GM23338 (cell line): Measurements from ENCODE around the gene ACOX1. TPM values are rescaled to one million over a fixed set of nuclear protein-coding genes. Genes with fewer than 3 reads are reported as not detected.

Source experiments
- ATAC-seq: fragments of 200-7000 bp; cut with Tn5 transposase; 3 replicates; pipeline ENCODE4 v1.9.1; 2020
- DNase-seq: peaks from one replicate; pipeline ENCODE4 v3.0.0-alpha.2; 2015; ENCODE audit warnings: low spot score
- H2AFZ ChIP-seq: fragments of 200-600 bp; sonication (generic); 2 replicates; pipeline ENCODE4 v1.8.0; 2016; ENCODE audit warnings: antibody characterized with exemption, mild to moderate bottlenecking, moderate library complexity
- H3F3A ChIP-seq: fragments of 200-600 bp; sonication (generic); replicated peaks from 2 replicates; pipeline ENCODE4 v1.8.0; 2017; ENCODE audit warnings: antibody characterized with exemption, mixed run types, low read depth
- H3K27ac ChIP-seq: fragments of 200-600 bp; sonication (generic); 2 replicates; pipeline ENCODE4 v1.6.1; 2016; ENCODE audit warnings: low read depth
- H3K27me3 ChIP-seq: fragments of 200-600 bp; sonication (generic); 2 replicates; pipeline ENCODE4 v1.8.0; 2016; ENCODE audit warnings: mild to moderate bottlenecking, mixed run types, moderate library complexity; ENCODE audit not compliant: insufficient read depth
- H3K36me3 ChIP-seq: fragments of 200-600 bp; sonication (generic); 2 replicates; pipeline ENCODE4 v1.8.0; 2016; ENCODE audit warnings: mild to moderate bottlenecking; ENCODE audit not compliant: insufficient read depth
- H3K4me1 ChIP-seq: fragments of 200-600 bp; sonication (generic); 2 replicates; pipeline ENCODE4 v1.8.0; 2016; ENCODE audit warnings: mild to moderate bottlenecking, moderate library complexity; ENCODE audit not compliant: insufficient read depth
- H3K4me2 ChIP-seq: fragments of 200-600 bp; sonication (generic); 2 replicates; pipeline ENCODE4 v1.7.1; 2017; ENCODE audit warnings: mixed run types
- H3K4me3 ChIP-seq: fragments of 200-600 bp; sonication (generic); 2 replicates; pipeline ENCODE4 v1.6.1; 2016; ENCODE audit warnings: mixed run types
- H3K79me2 ChIP-seq: fragments of 200-600 bp; sonication (generic); replicated peaks from 2 replicates; pipeline ENCODE4 v1.8.0; 2017; ENCODE audit warnings: mild to moderate bottlenecking; ENCODE audit not compliant: insufficient read depth
- H3K9me2 ChIP-seq: fragments of 200-600 bp; sonication (generic); 2 replicates; pipeline ENCODE4 v1.8.0; 2017; ENCODE audit not compliant: insufficient read depth
- H4K20me1 ChIP-seq: fragments of 200-600 bp; sonication (generic); replicated peaks from 2 replicates; pipeline ENCODE4 v1.8.0; 2017; ENCODE audit warnings: mild to moderate bottlenecking; ENCODE audit not compliant: insufficient read depth
- H3K27ac Mint-ChIP-seq: 2 replicates; pipeline ENCODE4 v1.8.0; 2020; ENCODE audit warnings: inconsistent platforms, mild to moderate bottlenecking, moderate library complexity, mixed read lengths
- H3K27me3 Mint-ChIP-seq: 3 replicates; pipeline ENCODE4 v1.8.0; 2022; ENCODE audit warnings: low read depth, mild to moderate bottlenecking, moderate library complexity, mixed read lengths, inconsistent platforms; ENCODE audit not compliant: insufficient read depth, poor library complexity
- H3K36me3 Mint-ChIP-seq: 3 replicates; pipeline ENCODE4 v1.8.0; 2021; ENCODE audit warnings: low read depth, mild to moderate bottlenecking, inconsistent platforms, moderate library complexity, mixed read lengths
- H3K4me1 Mint-ChIP-seq: 3 replicates; pipeline ENCODE4 v1.8.0; 2020; ENCODE audit warnings: mild to moderate bottlenecking, inconsistent platforms, mixed read lengths
- H3K4me3 Mint-ChIP-seq: 3 replicates; pipeline ENCODE4 v1.8.0; 2021; ENCODE audit warnings: moderate library complexity, mild to moderate bottlenecking, inconsistent platforms, mixed read lengths
- H3K9me3 Mint-ChIP-seq: 3 replicates; pipeline ENCODE4 v1.8.0; 2020; ENCODE audit warnings: moderate library complexity, mild to moderate bottlenecking, inconsistent platforms, mixed read lengths
- CTCF ChIP-seq, 2 experiments: fragments of 200-600 bp in 1 of 2; sonication (generic) in 1 of 2; conservative IDR thresholded peaks; 2 replicates each; pipeline versions ENCODE4 v1.5.1 to v1.6.1; 2016 to 2017; ENCODE audit warnings: antibody characterized with exemption in 2 of 2, low read depth in 2 of 2, mild to moderate bottlenecking in 2 of 2, moderate library complexity in 1 of 2
- ETS1 ChIP-seq: IDR thresholded peaks from 2 replicates; pipeline ENCODE4 v1.6.1; 2016; ENCODE audit warnings: antibody characterized with exemption
- EZH2phosphoT487 ChIP-seq: fragments of 200-600 bp; sonication (generic); IDR thresholded peaks from one replicate; pipeline ENCODE4 v1.8.1; 2018; ENCODE audit warnings: antibody characterized with exemption; ENCODE audit not compliant: unreplicated experiment
- JUNB ChIP-seq: IDR thresholded peaks from one replicate; pipeline ENCODE4 v1.6.1; 2016; ENCODE audit warnings: antibody characterized with exemption; ENCODE audit not compliant: unreplicated experiment
- NANOG ChIP-seq: IDR thresholded peaks from 2 replicates; pipeline ENCODE4 v1.6.1; 2016; ENCODE audit warnings: antibody characterized with exemption, borderline replicate concordance
- POLR2AphosphoS5 ChIP-seq: IDR thresholded peaks from 2 replicates; pipeline ENCODE4 v1.6.1; 2016; ENCODE audit warnings: antibody characterized with exemption, low read depth
- REST ChIP-seq: IDR thresholded peaks from one replicate; pipeline ENCODE4 v1.6.1; 2018; ENCODE audit warnings: antibody characterized with exemption; ENCODE audit not compliant: unreplicated experiment
- STAT1 ChIP-seq: IDR thresholded peaks from one replicate; pipeline ENCODE4 v1.6.1; 2016; ENCODE audit warnings: antibody characterized with exemption; ENCODE audit not compliant: unreplicated experiment
- ZNF114 ChIP-seq: fragments of 250-450 bp; sonication (Bioruptor Pico); IDR thresholded peaks from 2 replicates; pipeline ENCODE4 v1.5.0; 2020; ENCODE audit warnings: mild to moderate bottlenecking, moderate library complexity
- ZNF331 ChIP-seq: fragments of 250-450 bp; sonication (Bioruptor Pico); IDR thresholded peaks from 2 replicates; pipeline ENCODE4 v1.5.0; 2020; ENCODE audit warnings: low read depth, mild to moderate bottlenecking, moderate library complexity
- polyA plus RNA-seq: library from polyadenylated mRNA; unstranded; fragments of >200 nt; fragmentation: Nextera tagmentation; extraction: Ambion mirVana; gene quantifications from 2 replicates; pipeline ENCODE4 v1.2.1, GENCODE V29; 2016
- total RNA-seq: library from RNA; depleted of rRNA; stranded (reverse); fragments of >200 nt; shearing (Covaris generic); gene quantifications from 2 replicates; pipeline ENCODE4 v1.2.3, GENCODE V29; 2014

ACOX1 gene
- total and polyA plus RNA-seq, 2 experiments from 2014 or later = 12.8 to 32.9 TPM

GRCh38 chr17:75995385-75995925 is 16.5 kb upstream of the ACOX1 start:
- TF ChIP-seq JUNB (no peak), EZH2phosphoT487 (no peak), CTCF (conservative IDR thresholded peaks at IDR 0.05; ENCODE audit: low read depth in 2 of 2) (peak in 1 of 2 experiments; percentile 45; a peak in 2 of 4 replicates), STAT1 (no peak), REST (no peak), ZNF331 (CRISPR knock-in tag) (no peak), ETS1 (no peak)
- Histone ChIP-seq H3K27ac (no peak overlapping the region), H3K4me3 (no peak overlapping the region), H3F3A (0 out of 2 replicates have a peak, but pooled peaks cover 5% of the 10 kb centered on the region), H3K9me2 (no peaks in the 10 kb centered on the region), H3K79me2 (no peaks in the 10 kb centered on the region), H3K4me1 (no peaks in the 10 kb centered on the region), H3K36me3 (no peaks in the 10 kb centered on the region), H3K27me3 (no peaks in the 10 kb centered on the region), H4K20me1 (no peaks in the 10 kb centered on the region), H2AFZ (no peak overlapping the region), H3K4me2 (no peak overlapping the region)
- DNase-seq (no peak), ATAC-seq (no peak)
- H3K4me3 Mint-ChIP-seq = no peak overlapping the region
- peaks cover 12% of the 10 kb centered on the region for H3K27me3 Mint-ChIP-seq
- peaks cover 26% of the 10 kb centered on the region for H3K36me3 Mint-ChIP-seq
- H3K4me1 Mint-ChIP-seq = peaks cover 10% of the 10 kb centered on the region; the same call in 2 of the 3 replicates
- H3K27ac Mint-ChIP-seq = no peak overlapping the region
- no peaks in the 10 kb centered on the region for H3K9me3 Mint-ChIP-seq

- Mint-ChIP-seq H3K9me3 (no peaks in the 10 kb centered on the region), H3K27me3 (peaks cover 12% of the 10 kb centered on the region)
- TF ChIP-seq ZNF331 (CRISPR knock-in tag) (no peak), JUNB (no peak), CTCF (conservative IDR thresholded peaks at IDR 0.05; ENCODE audit: low read depth in 2 of 2) (no peak), NANOG (no peak), REST (no peak), ZNF114 (no peak), EZH2phosphoT487 (no peak), POLR2AphosphoS5 (no peak)
Measured at GRCh38 chr17:75994802-75995370, 15.9 kb upstream of the ACOX1 start.

More at GRCh38 chr17:75994802-75995370, 15.9 kb upstream of the ACOX1 start:
- Histone ChIP-seq H3K4me3 (no peak overlapping the region), H3K9me2 (no peaks in the 10 kb centered on the region), H3K27me3 (no peaks in the 10 kb centered on the region), H3K4me1 (no peaks in the 10 kb centered on the region), H2AFZ (no peak overlapping the region), H3K27ac (no peak overlapping the region), H3K4me2 (no peak overlapping the region), H3K79me2 (no peaks in the 10 kb centered on the region), H3K36me3 (no peaks in the 10 kb centered on the region), H3F3A (0 out of 2 replicates have a peak, but pooled peaks cover 5% of the 10 kb centered on the region), H4K20me1 (no peaks in the 10 kb centered on the region)
- Mint-ChIP-seq H3K27ac (no peak overlapping the region), H3K36me3 (peaks cover 26% of the 10 kb centered on the region), H3K4me3 (no peak overlapping the region), H3K4me1 (peaks cover 7% of the 10 kb centered on the region; the same call in 2 of the 3 replicates)
- ATAC-seq = no peak
- DNase-seq = no peak
